HUES48 (cell line): ENCODE results near the gene ARHGAP24.

ENCODE experiments used
- H3K27ac ChIP-seq: one replicate; pipeline ENCODE4 v1.7.0; 2013; ENCODE audit warnings: low read depth, low read length, inconsistent platforms
- H3K27me3 ChIP-seq: 2 replicates; pipeline ENCODE4 v1.6.1; 2013; ENCODE audit warnings: mild to moderate bottlenecking, low read length; ENCODE audit not compliant: control insufficient read depth, insufficient read depth
- H3K36me3 ChIP-seq: 2 replicates; pipeline ENCODE4 v1.6.1; 2013; ENCODE audit warnings: low read length; ENCODE audit not compliant: control insufficient read depth, insufficient read depth
- H3K4me1 ChIP-seq: 2 replicates; pipeline ENCODE4 v1.6.1; 2013; ENCODE audit warnings: mild to moderate bottlenecking, low read length; ENCODE audit not compliant: control insufficient read depth, insufficient read depth
- H3K4me3 ChIP-seq: 2 replicates; pipeline ENCODE4 v1.5.1; 2013; ENCODE audit warnings: mild to moderate bottlenecking, low read depth, low read length
- H3K9ac ChIP-seq: 2 replicates; pipeline ENCODE4 v1.6.1; 2013; ENCODE audit warnings: mild to moderate bottlenecking, low read depth, low read length, moderate library complexity
- H3K9me3 ChIP-seq: 2 replicates; pipeline ENCODE4 v1.6.1; 2013; ENCODE audit warnings: low read length; ENCODE audit not compliant: control insufficient read depth, insufficient read depth

The ARHGAP24 gene

GRCh38 chr4:85486425-85487086, 11.6 kb downstream of the ARHGAP24 start:
- Histone ChIP-seq H3K27ac (no peak overlapping the region), H3K27me3 (no peaks in the 10 kb centered on the region), H3K9me3 (no peaks in the 10 kb centered on the region), H3K9ac (no peak overlapping the region), H3K4me1 (peaks cover 19% of the 10 kb centered on the region), H3K36me3 (no peaks in the 10 kb centered on the region), H3K4me3 (no peak overlapping the region)

- Histone ChIP-seq H3K27me3 (no peaks in the 10 kb centered on the region), H3K4me1 (peaks cover 14% of the 10 kb centered on the region), H3K36me3 (no peaks in the 10 kb centered on the region), H3K9me3 (no peaks in the 10 kb centered on the region), H3K9ac (no peak overlapping the region), H3K4me3 (no peak overlapping the region), H3K27ac (peak overlapping the region; percentile 33)
Observed at GRCh38 chr4:85488416-85488815, 13.5 kb downstream of the ARHGAP24 start.

- H3K36me3 ChIP-seq = no peaks in the 10 kb centered on the region
- H3K9ac ChIP-seq = no peak overlapping the region
- peaks cover 14% of the 10 kb centered on the region for H3K4me1 ChIP-seq
- peak overlapping the region; percentile 42 for H3K27ac ChIP-seq
- H3K27me3 ChIP-seq = no peaks in the 10 kb centered on the region
- H3K4me3 ChIP-seq = no peak overlapping the region
- no peaks in the 10 kb centered on the region for H3K9me3 ChIP-seq
Observed at GRCh38 chr4:85489273-85489981, 14.5 kb downstream of the ARHGAP24 start.

DNA sequence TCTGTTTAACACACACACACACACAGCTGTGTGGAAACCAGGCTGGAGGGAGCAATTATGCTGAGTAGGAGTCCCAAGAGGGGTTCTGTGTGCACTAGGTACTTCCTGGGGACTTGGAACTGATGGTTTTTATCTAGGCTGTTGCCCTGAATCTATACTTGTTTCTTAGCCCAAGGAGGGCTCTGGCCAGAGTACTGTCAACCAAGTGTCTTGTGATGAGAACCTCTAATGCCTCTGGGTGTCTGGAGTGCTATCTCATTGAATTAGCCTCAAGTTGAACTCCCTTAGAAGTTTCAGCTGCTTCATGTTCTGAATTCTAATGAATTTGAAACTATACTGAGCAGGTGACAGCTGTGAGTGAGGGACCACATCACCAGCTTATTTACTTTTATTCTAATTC, 16.6 kb downstream of the ARHGAP24 start:
- H3K36me3 ChIP-seq = no peaks in the 10 kb centered on the region

GRCh38 chr4:85492336-85492735, 17.4 kb downstream of the ARHGAP24 start:
- peaks cover 14% of the 10 kb centered on the region for H3K4me1 ChIP-seq
- H3K9me3 ChIP-seq = no peaks in the 10 kb centered on the region
- H3K27ac ChIP-seq = no peak overlapping the region
- no peak overlapping the region for H3K9ac ChIP-seq
- no peak overlapping the region for H3K4me3 ChIP-seq
- no peaks in the 10 kb centered on the region for H3K27me3 ChIP-seq
- H3K36me3 ChIP-seq = no peaks in the 10 kb centered on the region

More for the DNA sequence above, 16.6 kb downstream of the ARHGAP24 start:
- Histone ChIP-seq H3K27me3 (no peaks in the 10 kb centered on the region), H3K4me1 (peaks cover 14% of the 10 kb centered on the region), H3K4me3 (no peak overlapping the region), H3K27ac (no peak overlapping the region), H3K9me3 (no peaks in the 10 kb centered on the region), H3K9ac (no peak overlapping the region)

DNA sequence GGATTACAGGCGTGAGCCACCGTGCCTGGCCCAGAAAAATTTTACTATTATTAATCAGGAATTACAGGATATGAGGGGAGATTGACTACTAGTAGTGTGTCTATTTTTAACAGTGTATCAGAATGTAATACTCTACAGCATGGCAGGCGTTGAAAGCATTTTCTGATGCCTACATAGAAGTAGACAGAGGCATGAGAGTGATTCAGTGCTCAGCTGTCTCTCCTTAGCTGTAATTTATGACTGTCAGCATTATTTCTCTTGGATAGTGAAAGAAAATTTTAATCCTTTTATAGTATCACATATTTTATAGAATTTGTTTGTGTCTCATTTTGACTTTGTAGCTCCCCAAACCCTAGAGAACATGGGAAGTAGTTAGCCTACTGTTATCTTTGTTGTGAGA, 20.7 kb downstream of the ARHGAP24 start:
- no peaks in the 10 kb centered on the region for H3K9me3 ChIP-seq
- no peak overlapping the region for H3K9ac ChIP-seq
- no peak overlapping the region for H3K27ac ChIP-seq
- H3K36me3 ChIP-seq = no peaks in the 10 kb centered on the region
- no peak overlapping the region for H3K4me3 ChIP-seq
- H3K27me3 ChIP-seq = no peaks in the 10 kb centered on the region
- no peaks in the 10 kb centered on the region for H3K4me1 ChIP-seq

DNA sequence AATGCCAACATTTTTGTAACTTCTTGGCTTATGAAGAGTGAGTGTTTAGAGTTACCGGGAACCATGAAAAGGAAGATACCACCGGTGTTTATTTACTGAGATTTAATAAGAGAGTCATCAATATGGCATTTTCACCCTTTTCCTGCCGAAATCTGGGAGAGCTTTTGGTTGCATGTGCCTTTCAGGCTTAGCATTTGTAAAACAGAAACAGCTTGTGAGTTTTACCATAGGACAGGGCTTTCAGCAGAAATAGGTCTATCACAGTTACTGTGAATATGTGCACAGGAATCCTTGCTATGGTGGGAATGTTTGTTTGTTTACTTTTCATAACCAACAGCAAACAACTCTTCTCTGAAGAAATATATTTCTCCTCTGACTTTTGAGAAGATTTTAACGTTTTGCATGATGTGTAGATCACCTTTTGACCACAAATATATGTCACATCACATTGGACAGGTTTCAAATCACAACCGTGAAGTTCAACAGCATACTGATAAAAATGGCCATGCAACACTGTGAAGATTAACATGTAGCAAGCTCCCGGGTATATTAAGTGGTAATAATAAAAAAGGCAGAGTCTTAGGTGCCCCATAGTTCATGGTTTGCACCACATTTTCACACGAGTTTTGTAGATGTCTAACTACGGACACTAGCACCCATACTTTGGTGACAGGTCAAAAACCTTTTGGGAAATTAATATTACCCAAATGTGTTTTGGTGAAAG, 21.3 kb downstream of the ARHGAP24 start:
- Histone ChIP-seq H3K36me3 (no peaks in the 10 kb centered on the region), H3K27me3 (no peaks in the 10 kb centered on the region), H3K4me3 (no peak overlapping the region), H3K4me1 (no peaks in the 10 kb centered on the region), H3K27ac (no peak overlapping the region), H3K9me3 (no peaks in the 10 kb centered on the region), H3K9ac (no peak overlapping the region)

GRCh38 chr4:85496933-85497332, 22.0 kb downstream of the ARHGAP24 start:
- Histone ChIP-seq H3K4me1 (no peaks in the 10 kb centered on the region), H3K9me3 (no peaks in the 10 kb centered on the region), H3K4me3 (no peak overlapping the region), H3K27me3 (no peaks in the 10 kb centered on the region), H3K36me3 (no peaks in the 10 kb centered on the region), H3K27ac (no peak overlapping the region), H3K9ac (no peak overlapping the region)

- Histone ChIP-seq H3K9me3 (no peaks in the 10 kb centered on the region), H3K27ac (no peak overlapping the region), H3K36me3 (no peaks in the 10 kb centered on the region), H3K27me3 (no peaks in the 10 kb centered on the region), H3K4me3 (no peak overlapping the region), H3K9ac (no peak overlapping the region), H3K4me1 (no peaks in the 10 kb centered on the region)
Observed at GRCh38 chr4:85498068-85498733, 23.3 kb downstream of the ARHGAP24 start.

GRCh38 chr4:85499573-85499972, 24.6 kb downstream of the ARHGAP24 start:
- no peak overlapping the region for H3K4me3 ChIP-seq
- H3K9ac ChIP-seq = no peak overlapping the region
- H3K27ac ChIP-seq = no peak overlapping the region
- H3K27me3 ChIP-seq = no peaks in the 10 kb centered on the region
- H3K36me3 ChIP-seq = no peaks in the 10 kb centered on the region
- H3K9me3 ChIP-seq = no peaks in the 10 kb centered on the region
- no peaks in the 10 kb centered on the region for H3K4me1 ChIP-seq
